Stimulated activated memory B cell treated with anti-CD40 and anti-IgM and Interleukin-4, amounts not matched to agents 10 μg/mL and 1 μg/mL and 100 μg/mL, for 72 hours (primary cell): Measurements from ENCODE around the gene RNF151.

Experiments used
- ATAC-seq: fragments of 150-1000 bp; cut with Tn5 transposase; 2 replicates; pipeline ENCODE4 v1.10.0; 2021
- H3K27ac Mint-ChIP-seq: one replicate; pipeline ENCODE4 v1.8.0; 2022; ENCODE audit warnings: mild to moderate bottlenecking, mixed read lengths
- H3K27me3 Mint-ChIP-seq: one replicate; pipeline ENCODE4 v1.8.0; 2022; ENCODE audit warnings: mixed read lengths
- H3K36me3 Mint-ChIP-seq: one replicate; pipeline ENCODE4 v1.8.0; 2022; ENCODE audit warnings: mixed read lengths
- H3K4me1 Mint-ChIP-seq: one replicate; pipeline ENCODE4 v1.8.0; 2022; ENCODE audit warnings: mixed read lengths
- H3K4me3 Mint-ChIP-seq: one replicate; pipeline ENCODE4 v1.8.0; 2022; ENCODE audit warnings: mild to moderate bottlenecking, moderate library complexity, mixed read lengths
- H3K9me3 Mint-ChIP-seq: one replicate; pipeline ENCODE4 v1.8.0; 2022; ENCODE audit warnings: mixed read lengths

The RNF151 gene

GRCh38 chr16:1987198-1987597, 20.5 kb downstream of the RNF151 start:
- ATAC-seq, result no peak
- Mint-ChIP-seq H3K27ac (peak overlapping the region; percentile 12), H3K4me3 (no peak overlapping the region), H3K36me3 (peaks cover 18% of the 10 kb centered on the region), H3K9me3 (no peaks in the 10 kb centered on the region), H3K27me3 (peaks cover 12% of the 10 kb centered on the region), H3K4me1 (peaks cover 56% of the 10 kb centered on the region)

- peak within 1 kb of the TSS; percentile 95 for H3K27ac Mint-ChIP-seq
- H3K4me3 Mint-ChIP-seq, result peak within 1 kb of the TSS; percentile 91
- no peak for ATAC-seq
- H3K9me3 Mint-ChIP-seq, result no peaks in the 10 kb centered on the region
- H3K4me1 Mint-ChIP-seq, result peaks cover 58% of the 10 kb centered on the region
- no peaks in the 10 kb centered on the region for H3K27me3 Mint-ChIP-seq
- peaks cover 18% of the 10 kb centered on the region for H3K36me3 Mint-ChIP-seq
Observed at GRCh38 chr16:1989209-1990100, 22.8 kb downstream of the RNF151 start, which contains the start of gene SYNGR3. Gene SYNGR3, plus strand, starts transcription at chr16:1989970. Its CDS starts 133 bp downstream, at chr16:1990103.

GRCh38 chr16:1990101-1990350, 23.4 kb downstream of the RNF151 start:
- ATAC-seq, result no peak
- Mint-ChIP-seq H3K4me1 (peaks cover 52% of the 10 kb centered on the region), H3K27ac (peak overlapping the region; percentile 95), H3K4me3 (peak overlapping the region; percentile 91), H3K27me3 (no peaks in the 10 kb centered on the region), H3K36me3 (peaks cover 18% of the 10 kb centered on the region), H3K9me3 (no peaks in the 10 kb centered on the region)

GRCh38 chr16:1990351-1991134, 23.9 kb downstream of the RNF151 start:
- Mint-ChIP-seq H3K27me3 (no peaks in the 10 kb centered on the region), H3K27ac (peak overlapping the region; percentile 95), H3K9me3 (no peaks in the 10 kb centered on the region), H3K36me3 (peaks cover 22% of the 10 kb centered on the region), H3K4me1 (peaks cover 47% of the 10 kb centered on the region), H3K4me3 (peak overlapping the region; percentile 91)
- peak; percentile 28 for ATAC-seq

GRCh38 chr16:1991135-1991551, 24.5 kb downstream of the RNF151 start:
- H3K27me3 Mint-ChIP-seq, result no peaks in the 10 kb centered on the region
- H3K36me3 Mint-ChIP-seq, result peaks cover 26% of the 10 kb centered on the region
- H3K4me1 Mint-ChIP-seq, result peaks cover 42% of the 10 kb centered on the region
- H3K4me3 Mint-ChIP-seq, result peak overlapping the region; percentile 91
- H3K27ac Mint-ChIP-seq, result peak overlapping the region; percentile 95
- peak; percentile 84 for ATAC-seq
- H3K9me3 Mint-ChIP-seq, result no peaks in the 10 kb centered on the region

GRCh38 chr16:1991588-1991947, 24.9 kb downstream of the RNF151 start:
- Mint-ChIP-seq H3K27ac (peak overlapping the region; percentile 95), H3K27me3 (no peaks in the 10 kb centered on the region), H3K4me3 (peak overlapping the region; percentile 91), H3K4me1 (peaks cover 38% of the 10 kb centered on the region), H3K36me3 (peaks cover 23% of the 10 kb centered on the region), H3K9me3 (no peaks in the 10 kb centered on the region)
- no peak for ATAC-seq

- ATAC-seq, result peak; percentile 72
- H3K27me3 Mint-ChIP-seq, result no peaks in the 10 kb centered on the region
- H3K9me3 Mint-ChIP-seq, result no peaks in the 10 kb centered on the region
- H3K27ac Mint-ChIP-seq, result peak overlapping the region; percentile 95
- peaks cover 18% of the 10 kb centered on the region for H3K36me3 Mint-ChIP-seq
- H3K4me1 Mint-ChIP-seq, result peaks cover 33% of the 10 kb centered on the region
- H3K4me3 Mint-ChIP-seq, result peak overlapping the region; percentile 91
Observed at GRCh38 chr16:1991948-1992703, 25.5 kb downstream of the RNF151 start.

GRCh38 chr16:1992704-1993317, 26.2 kb downstream of the RNF151 start:
- ATAC-seq, result no peak
- Mint-ChIP-seq H3K27ac (peak overlapping the region; percentile 67), H3K9me3 (no peaks in the 10 kb centered on the region), H3K4me3 (no peak overlapping the region), H3K27me3 (no peaks in the 10 kb centered on the region), H3K36me3 (peaks cover 12% of the 10 kb centered on the region), H3K4me1 (peaks cover 33% of the 10 kb centered on the region)

- Mint-ChIP-seq H3K27me3 (no peaks in the 10 kb centered on the region), H3K9me3 (no peaks in the 10 kb centered on the region), H3K4me1 (peaks cover 33% of the 10 kb centered on the region), H3K36me3 (peaks cover 19% of the 10 kb centered on the region), H3K27ac (peak overlapping the region; percentile 67), H3K4me3 (no peak overlapping the region)
- ATAC-seq, result no peak
Observed at GRCh38 chr16:1993731-1994131, 27.1 kb downstream of the RNF151 start.

- Mint-ChIP-seq H3K4me1 (peaks cover 13% of the 10 kb centered on the region), H3K4me3 (no peak overlapping the region), H3K9me3 (no peaks in the 10 kb centered on the region), H3K27ac (no peak overlapping the region), H3K36me3 (peaks cover 43% of the 10 kb centered on the region), H3K27me3 (no peaks in the 10 kb centered on the region)
- no peak for ATAC-seq
Observed at GRCh38 chr16:1997494-1998359, 31.1 kb downstream of the RNF151 start.

- Mint-ChIP-seq H3K4me3 (no peak overlapping the region), H3K27ac (no peak overlapping the region), H3K27me3 (no peaks in the 10 kb centered on the region), H3K9me3 (no peaks in the 10 kb centered on the region), H3K36me3 (peaks cover 43% of the 10 kb centered on the region), H3K4me1 (peaks cover 9% of the 10 kb centered on the region)
- ATAC-seq, result no peak
Observed at GRCh38 chr16:1998360-1998835, 31.7 kb downstream of the RNF151 start.

GRCh38 chr16:1998852-1999801, 32.5 kb downstream of the RNF151 start:
- no peak for ATAC-seq
- no peak overlapping the region for H3K27ac Mint-ChIP-seq
- H3K4me3 Mint-ChIP-seq, result no peak overlapping the region
- H3K36me3 Mint-ChIP-seq, result peaks cover 43% of the 10 kb centered on the region
- H3K4me1 Mint-ChIP-seq, result peaks cover 5% of the 10 kb centered on the region
- no peaks in the 10 kb centered on the region for H3K9me3 Mint-ChIP-seq
- no peaks in the 10 kb centered on the region for H3K27me3 Mint-ChIP-seq

- H3K36me3 Mint-ChIP-seq, result peaks cover 46% of the 10 kb centered on the region
- no peaks in the 10 kb centered on the region for H3K9me3 Mint-ChIP-seq
- no peak overlapping the region for H3K27ac Mint-ChIP-seq
- H3K4me1 Mint-ChIP-seq, result peaks cover 12% of the 10 kb centered on the region
- ATAC-seq, result no peak
- no peaks in the 10 kb centered on the region for H3K27me3 Mint-ChIP-seq
- no peak overlapping the region for H3K4me3 Mint-ChIP-seq
Observed at GRCh38 chr16:1999866-2000514, 33.3 kb downstream of the RNF151 start.
